Measurements from ENCODE around the gene PRELID3B. TPM values are rescaled to one million over a fixed set of nuclear protein-coding genes. Genes with fewer than 3 reads are reported as not detected.

Gene PRELID3B
- total RNA-seq, result 10 to 100 TPM; 43.7 to 55.4 (median 52.4) TPM

GRCh38 chr20:59042151-59042795 lies at the start of gene PRELID3B:
TSS of gene PRELID3B (minus strand) at chr20:59042786. CDS start at chr20:59042730, 56 bp downstream.
- DNase-seq (ENCODE audit: low spot score in 2 of 2), result no peak
- Histone ChIP-seq H3K27me3 (no peaks in the 10 kb centered on the region), H3K9me3 (no peaks in the 10 kb centered on the region), H3K36me3 (no peaks in the 10 kb centered on the region), H3K27ac (peak within 1 kb of the TSS; percentile 90), H3K4me1 (peaks cover 0 to 4% of the 10 kb centered on the region in 2 donors), H3K4me3 (peak within 1 kb of the TSS; percentile 71 to 90 (median 87))
- intact Hi-C loops (cut with DNase I; ENCODE audit: low total_unique reads), result loop anchor here (5.0 kb wide), 1 partner anchor 60 kb away; the partner anchor contains the start of gene NELFCD
- TF ChIP-seq POLR2A (IDR thresholded peaks at IDR 0.05) (no peak), POLR2AphosphoS5 (IDR thresholded peaks at IDR 0.05) (peak in 2 of 3 donors; percentile 37 to 51)
- TF ChIP-seq, protein P1, sequence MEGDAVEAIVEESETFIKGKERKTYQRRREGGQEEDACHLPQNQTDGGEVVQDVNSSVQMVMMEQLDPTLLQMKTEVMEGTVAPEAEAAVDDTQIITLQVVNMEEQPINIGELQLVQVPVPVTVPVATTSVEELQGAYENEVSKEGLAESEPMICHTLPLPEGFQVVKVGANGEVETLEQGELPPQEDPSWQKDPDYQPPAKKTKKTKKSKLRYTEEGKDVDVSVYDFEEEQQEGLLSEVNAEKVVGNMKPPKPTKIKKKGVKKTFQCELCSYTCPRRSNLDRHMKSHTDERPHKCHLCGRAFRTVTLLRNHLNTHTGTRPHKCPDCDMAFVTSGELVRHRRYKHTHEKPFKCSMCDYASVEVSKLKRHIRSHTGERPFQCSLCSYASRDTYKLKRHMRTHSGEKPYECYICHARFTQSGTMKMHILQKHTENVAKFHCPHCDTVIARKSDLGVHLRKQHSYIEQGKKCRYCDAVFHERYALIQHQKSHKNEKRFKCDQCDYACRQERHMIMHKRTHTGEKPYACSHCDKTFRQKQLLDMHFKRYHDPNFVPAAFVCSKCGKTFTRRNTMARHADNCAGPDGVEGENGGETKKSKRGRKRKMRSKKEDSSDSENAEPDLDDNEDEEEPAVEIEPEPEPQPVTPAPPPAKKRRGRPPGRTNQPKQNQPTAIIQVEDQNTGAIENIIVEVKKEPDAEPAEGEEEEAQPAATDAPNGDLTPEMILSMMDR (IDR thresholded peaks at IDR 0.05), result no peak

- TF ChIP-seq POLR2AphosphoS5 (IDR thresholded peaks at IDR 0.05), result no peak
- TF ChIP-seq, protein P1 (IDR thresholded peaks at IDR 0.05), result peak; percentile 65 to 76 (median 70)
These were observed 45.3 kb upstream of the PRELID3B start for GRCh38 chr20:59087829-59088433.

DNA sequence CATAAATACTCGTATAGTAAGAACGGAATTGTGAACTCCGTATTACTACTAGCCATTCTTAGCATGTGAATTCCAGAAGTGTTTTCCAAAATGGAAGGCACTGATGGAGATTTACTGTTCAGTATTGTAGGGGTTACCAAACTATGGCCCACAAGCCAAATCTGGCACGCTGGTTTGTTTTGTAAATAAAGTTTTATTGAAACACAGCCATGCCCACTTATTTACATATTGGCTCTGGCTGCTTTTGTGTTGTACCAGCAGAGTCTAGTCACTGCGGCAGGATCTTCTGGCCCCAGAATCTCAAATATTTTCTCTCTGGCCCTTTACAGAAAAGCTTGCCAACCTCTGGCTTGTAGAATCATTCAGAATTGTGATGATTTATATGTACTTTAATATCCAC lies 44.3 kb upstream of the PRELID3B start:
- intact Hi-C loops (cut with DNase I; ENCODE audit: low total_unique reads), result loop anchor here (10.0 kb wide), 1 partner anchor 318 kb away; no protein-coding TSS in a partner anchor
- TF ChIP-seq POLR2AphosphoS5 (IDR thresholded peaks at IDR 0.05), result no peak
- no peak for TF ChIP-seq POLR2A (IDR thresholded peaks at IDR 0.05)
- TF ChIP-seq, protein P1 (IDR thresholded peaks at IDR 0.05), result no peak
- Histone ChIP-seq H3K4me3 (no peak overlapping the region), H3K36me3 (no peaks in the 10 kb centered on the region), H3K4me1 (no peaks in the 10 kb centered on the region), H3K27ac (no peak overlapping the region), H3K27me3 (no peaks in the 10 kb centered on the region), H3K9me3 (no peaks in the 10 kb centered on the region)
- DNase-seq (ENCODE audit: low spot score in 2 of 2), result no peak

More at GRCh38 chr20:59087829-59088433, 45.3 kb upstream of the PRELID3B start:
- no peaks in the 10 kb centered on the region for H3K9me3 ChIP-seq
- no peaks in the 10 kb centered on the region for H3K4me1 ChIP-seq
- H3K4me3 ChIP-seq, result no peak overlapping the region
- H3K27me3 ChIP-seq, result no peaks in the 10 kb centered on the region
- no peaks in the 10 kb centered on the region for H3K36me3 ChIP-seq
- peak; percentile 77 to 84 for DNase-seq (ENCODE audit: low spot score in 2 of 2)
- no peak overlapping the region for H3K27ac ChIP-seq
- intact Hi-C loops (cut with DNase I; ENCODE audit: low total_unique reads), result loop anchor here (10.0 kb wide), 1 partner anchor 317 kb away; no protein-coding TSS in a partner anchor

DNA sequence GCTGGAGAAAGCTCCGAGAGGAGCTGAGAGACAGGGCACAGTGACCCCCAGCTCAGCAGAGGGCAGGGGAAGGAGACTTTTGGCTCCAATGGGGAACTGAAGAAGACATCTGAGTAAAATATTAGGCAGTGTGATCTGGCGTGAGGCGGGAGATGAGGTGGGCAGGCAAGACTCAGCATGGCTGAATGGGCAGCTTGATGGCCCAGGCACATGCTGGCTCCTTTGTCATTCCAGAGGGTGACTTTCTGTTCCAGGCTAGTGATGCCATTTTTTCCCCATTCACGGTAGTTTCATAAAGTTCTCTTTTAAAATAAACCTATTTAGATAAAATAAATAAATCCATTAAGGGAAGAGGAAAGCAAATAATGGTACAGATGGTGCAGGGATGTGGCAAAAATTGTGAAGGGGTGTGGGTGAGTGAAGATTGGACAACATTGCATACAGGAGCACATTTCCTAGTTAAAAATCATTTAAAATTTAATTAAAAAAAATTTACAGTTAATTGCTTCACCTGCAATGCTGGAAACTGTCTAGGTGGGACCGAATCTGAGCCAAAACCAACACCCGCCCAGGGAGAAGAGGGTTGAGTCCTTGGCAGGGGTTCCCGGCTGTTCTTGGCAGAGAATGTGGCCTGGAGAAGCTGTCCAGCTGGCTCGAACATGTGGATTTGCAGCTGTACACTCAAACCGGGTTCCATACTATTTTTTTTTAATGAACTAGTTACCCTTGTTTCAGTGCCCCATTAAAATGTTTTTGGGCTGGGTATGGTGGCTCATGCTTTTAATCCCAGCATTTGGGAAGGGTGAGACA lies 41.7 kb upstream of the PRELID3B start:
- peak in 1 of 2 donors; percentile 30 for DNase-seq (ENCODE audit: low spot score in 2 of 2)
- intact Hi-C loops (cut with DNase I; ENCODE audit: low total_unique reads), result loop anchor here (10.0 kb wide), 1 partner anchor 321 kb away; no protein-coding TSS in a partner anchor

More for the DNA sequence above, 41.7 kb upstream of the PRELID3B start:
- Histone ChIP-seq H3K9me3 (no peaks in the 10 kb centered on the region), H3K27me3 (no peaks in the 10 kb centered on the region), H3K27ac (peak overlapping the region in 1 of 2 donors; percentile 71), H3K4me1 (no peaks in the 10 kb centered on the region), H3K36me3 (no peaks in the 10 kb centered on the region), H3K4me3 (no peak overlapping the region)
- TF ChIP-seq POLR2A (IDR thresholded peaks at IDR 0.05), result no peak
- TF ChIP-seq POLR2AphosphoS5 (IDR thresholded peaks at IDR 0.05), result no peak
- TF ChIP-seq, protein P1 (IDR thresholded peaks at IDR 0.05), result no peak
